GM18858 (cell line): ENCODE measurements around the gene GPR62.
"Not testable (repeated sequence)": the region's sequence is repeated elsewhere in the genome, so short reads cannot be mapped to it uniquely, and the experiment has no call there.

Experiments
- ATAC-seq: cut with Tn5 transposase; IDR thresholded peaks from one replicate; pipeline ENCODE4 v1.9.1; 2021; ENCODE audit not compliant: unreplicated experiment

GPR62 gene

DNA sequence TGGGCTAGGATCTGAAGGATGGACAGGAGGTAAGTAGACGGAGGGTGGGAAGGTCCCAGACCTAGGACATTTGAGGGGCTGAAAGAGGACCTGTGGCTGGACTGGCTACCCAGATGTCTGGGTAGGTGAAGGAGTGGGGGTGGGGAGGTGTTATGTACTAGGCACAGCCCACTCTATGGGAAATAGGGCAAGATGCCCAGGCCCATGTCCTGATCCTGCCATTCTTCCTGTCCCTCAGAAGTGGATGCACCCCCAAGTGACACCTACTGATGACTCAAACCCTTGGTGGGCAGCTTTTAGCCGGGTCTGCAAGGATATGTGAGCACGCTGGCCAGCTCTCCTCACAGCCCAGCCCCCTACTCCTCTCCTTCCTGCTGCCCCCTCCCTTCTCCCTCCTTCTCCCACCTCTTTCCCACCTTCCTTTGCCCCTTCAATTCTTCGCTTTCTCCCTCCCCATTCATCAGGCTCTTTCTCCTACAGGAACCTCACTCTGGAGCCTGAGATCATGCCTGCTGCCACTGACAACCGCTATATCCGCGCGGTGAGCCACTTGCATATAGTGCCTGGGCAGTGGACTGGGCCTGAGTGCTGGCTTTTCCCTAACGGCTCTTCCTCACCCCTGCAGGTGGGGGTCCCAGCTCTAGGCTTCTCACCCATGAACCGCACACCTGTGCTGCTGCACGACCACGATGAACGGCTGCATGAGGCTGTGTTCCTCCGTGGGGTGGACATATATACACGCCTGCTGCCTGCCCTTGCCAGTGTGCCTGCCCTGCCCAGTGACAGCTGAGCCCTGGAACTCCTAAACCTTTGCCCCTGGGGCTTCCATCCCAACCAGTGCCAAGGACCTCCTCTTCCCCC is 33.3 kb downstream of the GPR62 start:
- ATAC-seq = no peak

DNA sequence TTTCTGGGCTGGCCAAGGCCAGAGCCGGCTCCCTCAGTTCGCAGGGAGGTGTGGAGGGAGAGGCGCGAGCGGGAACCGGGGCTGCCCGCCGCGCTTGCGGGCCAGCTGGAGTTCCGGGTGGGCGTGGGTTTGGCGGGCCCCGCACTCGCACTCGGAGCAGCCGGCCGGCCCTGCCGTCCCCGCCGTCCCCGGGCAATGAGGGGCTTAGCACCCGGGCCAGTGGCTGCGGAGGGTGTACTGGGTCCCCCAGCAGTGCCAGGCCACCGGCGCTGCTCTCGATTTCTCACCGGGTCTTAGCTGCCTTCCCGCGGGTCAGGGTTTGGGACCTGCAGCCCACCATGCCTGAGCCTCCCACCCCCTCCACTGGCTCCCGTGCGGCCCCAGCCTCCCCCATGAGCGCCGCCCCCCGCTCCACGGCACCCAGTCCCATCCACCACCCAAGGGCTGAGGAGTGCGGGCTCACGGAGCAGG is 35.4 kb downstream of the GPR62 start:
- ATAC-seq = not testable (repeated sequence)

DNA sequence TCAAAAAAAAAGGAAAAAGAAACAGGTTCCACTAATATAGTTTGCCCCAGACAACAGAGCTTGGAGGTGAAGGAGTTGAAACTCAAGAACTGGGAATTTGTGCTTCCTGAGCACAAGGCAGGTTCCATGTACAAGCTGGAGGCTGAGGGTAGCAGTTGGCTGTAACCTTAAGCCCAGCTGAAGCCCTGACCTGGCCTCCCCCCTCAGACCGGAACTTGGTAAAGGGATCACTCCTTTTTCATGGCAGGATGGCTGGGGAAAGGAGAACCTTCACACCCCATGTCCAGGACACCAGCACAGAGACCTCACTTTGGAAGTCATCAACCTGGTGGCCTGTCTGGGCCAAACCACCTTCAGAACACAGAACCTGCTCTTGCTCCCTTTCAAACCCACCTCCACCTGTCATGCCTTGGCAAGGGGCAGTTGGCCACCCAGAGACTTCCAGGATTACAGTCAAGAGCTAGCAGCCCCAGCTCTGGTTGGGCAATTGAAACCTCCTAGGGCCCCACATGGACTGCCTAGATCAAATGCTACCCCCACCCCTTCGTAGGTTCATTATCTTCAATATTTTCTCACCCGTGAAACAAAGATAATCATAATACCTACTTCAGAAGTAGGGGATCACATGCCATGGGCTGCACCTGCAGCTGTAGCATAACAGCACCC is 37.0 kb downstream of the GPR62 start:
- ATAC-seq = no peak

DNA sequence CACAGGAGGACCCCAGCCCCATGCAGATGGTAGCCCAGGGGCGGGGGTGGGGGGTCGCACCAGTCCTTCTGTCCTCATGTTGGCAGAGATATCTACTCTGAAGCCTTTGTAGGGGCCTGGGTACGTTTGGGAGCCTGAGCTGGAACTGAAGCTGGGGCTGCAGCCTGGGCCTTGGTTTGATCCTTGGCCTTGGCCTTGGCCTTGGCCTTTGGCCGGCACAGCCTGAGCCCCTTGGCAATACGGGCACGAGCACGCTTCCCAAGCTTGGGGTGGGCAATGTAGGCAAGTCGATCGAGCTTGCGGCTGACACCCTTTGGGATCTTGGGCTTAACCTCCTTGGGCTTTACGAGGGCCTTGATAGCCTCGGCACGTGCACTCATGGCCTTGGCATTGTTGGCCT is 38.5 kb downstream of the GPR62 start:
- not testable (repeated sequence) for ATAC-seq

DNA sequence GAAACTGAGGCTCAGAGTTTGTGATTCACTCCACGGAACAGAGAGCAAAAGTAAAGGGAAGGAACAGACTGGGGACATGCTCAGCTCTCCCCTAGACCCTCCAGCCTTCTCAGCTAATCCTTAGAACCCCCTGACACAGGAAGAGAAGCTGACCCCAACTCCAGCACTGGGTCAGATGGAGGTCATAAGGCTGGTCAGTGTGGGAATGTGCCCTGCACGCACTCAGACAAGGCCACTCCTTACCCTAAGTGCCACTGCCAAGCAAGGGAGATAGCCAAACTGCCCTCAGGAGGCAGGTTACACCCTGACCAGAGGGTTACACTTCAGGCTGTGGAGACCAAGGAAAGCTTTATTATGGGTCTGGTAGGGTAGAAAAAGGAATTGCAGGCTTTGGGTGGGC is 39.3 kb downstream of the GPR62 start:
- no peak for ATAC-seq

DNA sequence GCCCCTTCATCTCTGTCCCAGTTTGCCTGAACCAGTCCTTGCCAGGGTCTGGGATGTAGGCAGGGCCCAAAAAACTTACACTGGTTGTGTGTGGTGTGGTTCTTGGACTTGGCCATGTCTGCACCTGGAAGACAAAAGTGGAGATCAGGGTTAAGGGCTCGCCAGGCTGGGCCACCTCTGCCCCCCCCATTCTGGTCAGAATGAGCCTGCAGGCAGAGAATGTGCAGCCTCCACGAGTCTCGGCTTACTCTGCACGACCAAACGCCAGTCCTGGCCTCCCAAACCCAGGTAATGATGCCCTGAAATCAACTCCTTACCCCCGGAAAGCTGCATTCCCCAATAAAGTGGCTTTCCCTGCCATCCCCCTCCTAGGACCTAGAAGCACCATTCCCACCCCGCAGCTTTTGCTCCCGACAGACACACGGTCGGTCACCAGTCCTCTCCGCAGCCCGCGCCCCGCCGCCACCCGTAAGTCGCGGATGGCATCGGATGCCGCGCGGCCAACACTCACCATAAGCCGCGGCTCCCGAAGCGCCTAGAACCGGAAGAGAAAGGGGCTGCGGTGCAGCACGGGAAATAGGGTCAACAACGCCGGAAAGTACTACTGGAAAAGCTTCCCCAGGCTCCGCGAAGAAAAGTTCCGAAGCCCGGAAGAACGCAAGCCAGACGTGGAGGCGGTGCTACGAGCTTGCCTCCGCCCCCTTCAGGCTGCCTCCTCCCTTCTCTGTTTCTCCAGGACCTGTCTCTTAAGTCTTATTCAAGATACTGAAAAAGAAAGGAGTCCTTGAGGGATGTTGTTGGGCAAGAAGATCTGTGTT is 40.4 kb downstream of the GPR62 start, which contains the start of gene RPL29:
Gene RPL29 (minus strand): TSS at position 550 of the 818 bp plus-strand sequence. CDS start 434 bp downstream, at position 116.
- ATAC-seq = peak; percentile 73

DNA sequence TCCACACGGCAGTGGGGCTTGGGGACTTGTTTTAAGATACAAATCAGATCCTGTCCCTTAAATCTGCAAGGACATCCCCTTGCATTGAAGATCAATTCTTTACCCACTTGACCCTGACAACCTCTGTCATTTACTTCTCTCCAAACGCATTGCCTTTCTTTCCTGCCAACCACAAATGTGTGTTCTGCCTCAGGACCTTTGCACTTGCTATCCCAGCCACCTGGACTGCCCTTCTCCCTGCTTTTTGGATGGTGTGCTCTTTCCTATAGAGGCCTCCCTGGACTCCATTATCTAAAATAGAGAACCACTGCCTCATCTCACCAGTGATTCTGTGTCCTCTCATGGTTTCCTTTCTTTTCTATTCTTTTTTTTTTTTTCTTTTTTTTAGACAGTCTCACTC is 42.0 kb downstream of the GPR62 start:
- no peak for ATAC-seq

DNA sequence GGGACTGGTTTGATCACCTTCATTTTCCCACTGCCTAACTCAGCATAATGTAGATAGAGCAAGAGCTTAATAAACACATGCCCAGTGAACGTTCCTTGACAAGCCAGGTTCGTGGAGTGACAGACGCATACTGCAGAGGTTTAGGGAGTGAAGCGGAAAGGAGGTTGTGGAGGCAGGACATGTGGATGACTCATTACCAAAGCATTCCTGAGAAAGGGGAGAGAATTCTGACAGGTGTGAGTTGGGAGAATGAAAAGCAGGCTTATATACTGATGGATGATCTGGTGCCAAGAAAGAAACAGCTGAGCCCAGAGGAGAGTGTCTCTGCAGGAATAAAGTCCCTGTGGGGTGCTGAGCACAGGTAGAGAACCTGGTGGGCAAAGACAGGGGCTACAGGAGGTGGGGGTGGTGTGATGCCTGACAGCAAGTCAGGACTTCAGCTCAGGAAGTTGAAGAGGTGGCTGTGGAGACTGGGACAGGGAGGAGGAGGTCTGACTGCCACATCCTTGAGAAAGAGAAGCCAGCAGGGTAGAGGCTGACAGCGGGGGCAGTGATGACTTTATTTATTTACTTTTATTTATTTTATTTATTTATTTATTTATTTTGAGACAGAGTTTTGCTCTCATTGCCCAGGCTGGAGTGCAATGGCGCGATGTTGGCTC is 42.9 kb downstream of the GPR62 start:
- ATAC-seq = no peak

DNA sequence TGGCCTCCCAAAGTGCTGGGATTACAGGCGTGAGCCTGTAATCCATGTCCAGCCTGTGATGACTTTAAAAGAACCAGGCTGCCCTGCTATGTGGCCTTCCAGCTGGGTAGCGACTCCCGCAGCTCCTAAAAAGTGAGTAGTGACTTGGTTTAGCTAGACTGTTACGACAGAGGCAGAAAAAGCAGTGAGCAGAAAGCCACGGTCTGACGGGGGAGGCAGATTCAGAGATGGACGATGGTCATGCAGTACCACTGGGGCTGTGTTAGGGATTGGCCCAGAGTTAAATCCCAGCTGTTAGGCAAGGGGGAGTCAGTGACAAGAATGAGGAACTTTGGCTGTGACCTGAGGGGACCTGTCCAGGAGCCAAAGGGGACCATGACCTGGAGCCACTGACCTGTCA is 43.6 kb downstream of the GPR62 start:
- no peak for ATAC-seq

DNA sequence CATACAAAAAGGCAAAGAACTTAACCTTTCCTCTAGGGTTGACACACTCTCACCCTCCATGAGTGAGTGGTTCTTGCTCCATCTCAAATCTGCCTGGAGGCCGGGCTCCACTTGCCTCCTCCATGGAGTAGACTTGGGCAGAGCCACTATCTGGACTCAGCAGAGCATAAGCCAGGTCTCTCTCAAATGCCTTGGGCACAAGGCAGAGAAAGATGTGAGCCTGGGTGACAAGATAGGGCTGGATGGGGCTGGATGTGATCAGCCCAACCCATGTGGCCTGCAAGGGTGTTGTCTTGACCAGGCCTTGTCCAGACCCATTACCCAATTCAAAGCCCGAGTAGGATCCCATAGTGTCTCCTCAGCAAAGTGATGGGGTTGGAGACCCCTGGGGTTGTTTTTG is 44.7 kb downstream of the GPR62 start:
- ATAC-seq = no peak

DNA sequence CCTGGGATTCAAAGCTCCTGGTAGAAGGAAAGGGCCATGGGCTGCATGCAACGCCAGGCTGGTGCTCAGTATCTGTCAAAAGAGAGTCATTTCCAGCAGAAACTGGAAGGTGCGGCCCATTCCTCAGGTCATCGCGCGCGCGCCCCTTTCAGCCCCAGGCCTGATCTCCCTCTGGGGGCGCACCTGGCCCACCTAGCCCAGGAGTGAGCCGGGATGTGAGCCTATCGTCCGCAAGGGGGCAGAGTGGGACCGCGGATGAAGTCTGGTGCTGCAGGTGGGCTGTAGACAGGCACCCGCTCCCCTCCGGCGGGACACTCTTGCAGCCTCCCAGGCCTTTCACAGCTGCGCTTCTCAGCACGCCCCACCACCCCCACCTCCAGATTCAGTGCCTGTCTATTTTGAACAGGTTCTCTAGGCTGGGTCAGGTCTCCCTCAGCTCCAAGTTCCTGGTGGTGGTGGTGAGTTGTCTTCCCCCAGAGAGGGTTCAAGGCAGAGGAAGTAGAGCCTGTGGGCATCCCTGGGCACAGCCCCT is 46.3 kb downstream of the GPR62 start:
- no peak for ATAC-seq

DNA sequence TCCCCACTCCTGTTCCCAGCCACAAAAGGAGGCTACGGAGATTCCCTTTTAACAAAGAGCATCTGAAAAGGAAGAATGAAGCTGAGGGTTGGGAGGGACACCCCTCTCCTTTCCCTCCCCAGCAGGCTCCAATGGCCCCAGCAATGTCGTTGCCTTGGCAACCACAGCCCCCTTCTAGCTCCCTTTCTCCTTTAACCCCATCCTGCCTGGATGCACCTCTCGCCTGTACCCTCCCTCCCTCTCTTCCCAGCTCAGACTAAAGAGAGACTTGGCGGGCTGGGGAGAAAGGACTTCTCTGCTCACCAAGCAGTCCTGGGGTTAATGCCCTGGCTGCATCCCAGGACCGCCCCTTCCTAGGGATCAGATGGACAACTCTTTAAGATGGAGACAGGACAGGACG is 47.6 kb downstream of the GPR62 start:
- ATAC-seq = no peak

DNA sequence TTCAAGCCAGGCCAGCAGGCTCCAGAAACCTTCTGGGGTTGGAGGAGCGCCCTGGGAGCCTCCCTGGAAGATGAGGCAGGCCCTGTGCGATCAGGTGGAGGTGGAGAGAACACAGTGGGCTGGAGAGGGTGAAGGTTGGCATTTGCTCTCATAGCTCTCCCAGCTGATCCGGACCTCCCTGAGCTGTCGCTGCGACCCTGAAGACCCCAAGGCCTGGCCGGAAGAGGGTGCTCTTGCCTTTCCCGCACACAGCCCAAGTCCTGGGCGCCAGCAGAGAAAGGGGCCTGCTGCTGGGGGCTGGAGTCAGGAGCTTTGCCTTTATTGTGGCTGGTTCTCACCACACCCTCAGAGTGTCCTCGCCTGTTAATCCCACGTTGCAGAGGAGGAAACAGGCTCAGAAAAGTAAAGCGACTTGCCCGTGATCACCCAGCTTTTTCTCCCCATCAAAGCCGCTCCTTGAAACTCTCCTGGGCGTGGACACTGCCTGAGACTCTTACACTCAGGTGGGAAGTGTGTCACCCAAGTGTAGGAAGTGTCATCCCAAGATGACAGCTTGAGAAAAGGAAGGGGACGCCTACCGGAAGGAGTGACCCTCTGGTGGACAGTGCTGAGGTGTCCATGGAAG is 49.1 kb downstream of the GPR62 start:
- no peak for ATAC-seq

DNA sequence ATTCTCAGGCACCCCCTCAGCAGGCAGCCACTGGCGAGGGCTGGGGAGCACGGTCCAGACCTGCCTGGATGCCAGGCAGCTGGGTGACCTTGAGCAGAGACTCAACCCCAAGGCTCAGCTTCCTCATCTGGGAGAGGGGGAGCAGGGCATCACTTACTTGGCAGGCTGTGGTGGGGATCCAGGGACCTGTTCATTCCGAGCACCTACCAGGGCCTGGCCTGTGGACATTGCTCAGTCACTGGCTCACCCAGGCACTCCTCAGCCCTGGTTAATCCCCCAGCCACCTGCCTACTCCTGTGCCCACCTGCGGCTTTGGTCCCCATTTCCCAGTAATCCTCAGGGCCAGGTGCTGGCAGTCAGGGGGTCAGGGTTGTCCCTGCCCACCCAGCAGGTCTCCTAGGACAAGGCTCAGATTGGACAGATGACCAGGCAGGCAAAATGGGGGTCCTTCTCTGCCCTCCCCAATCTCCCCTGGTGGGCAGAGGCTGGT is 49.8 kb downstream of the GPR62 start:
- ATAC-seq = no peak

DNA sequence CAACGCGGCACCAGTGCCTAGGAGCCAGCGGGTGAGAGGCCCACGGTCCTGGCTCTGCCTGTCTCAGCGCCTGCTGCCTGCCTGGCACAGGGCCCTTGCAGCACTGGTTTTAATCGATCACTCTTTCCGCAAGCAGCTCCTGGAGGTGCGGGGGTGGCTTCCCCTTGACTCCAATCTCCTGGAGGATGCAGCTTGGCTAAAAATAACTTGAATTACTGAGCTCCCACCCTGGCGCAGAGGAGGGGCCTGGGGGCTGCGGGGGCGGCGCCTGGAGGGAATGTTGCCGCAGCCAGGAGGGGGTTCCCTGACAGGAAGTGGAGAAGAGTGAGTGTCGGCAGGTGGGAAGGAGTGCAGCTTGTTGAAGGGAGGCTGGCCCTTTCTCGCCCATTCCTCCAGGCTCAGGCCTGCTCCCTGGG is 50.4 kb downstream of the GPR62 start:
- ATAC-seq = no peak

DNA sequence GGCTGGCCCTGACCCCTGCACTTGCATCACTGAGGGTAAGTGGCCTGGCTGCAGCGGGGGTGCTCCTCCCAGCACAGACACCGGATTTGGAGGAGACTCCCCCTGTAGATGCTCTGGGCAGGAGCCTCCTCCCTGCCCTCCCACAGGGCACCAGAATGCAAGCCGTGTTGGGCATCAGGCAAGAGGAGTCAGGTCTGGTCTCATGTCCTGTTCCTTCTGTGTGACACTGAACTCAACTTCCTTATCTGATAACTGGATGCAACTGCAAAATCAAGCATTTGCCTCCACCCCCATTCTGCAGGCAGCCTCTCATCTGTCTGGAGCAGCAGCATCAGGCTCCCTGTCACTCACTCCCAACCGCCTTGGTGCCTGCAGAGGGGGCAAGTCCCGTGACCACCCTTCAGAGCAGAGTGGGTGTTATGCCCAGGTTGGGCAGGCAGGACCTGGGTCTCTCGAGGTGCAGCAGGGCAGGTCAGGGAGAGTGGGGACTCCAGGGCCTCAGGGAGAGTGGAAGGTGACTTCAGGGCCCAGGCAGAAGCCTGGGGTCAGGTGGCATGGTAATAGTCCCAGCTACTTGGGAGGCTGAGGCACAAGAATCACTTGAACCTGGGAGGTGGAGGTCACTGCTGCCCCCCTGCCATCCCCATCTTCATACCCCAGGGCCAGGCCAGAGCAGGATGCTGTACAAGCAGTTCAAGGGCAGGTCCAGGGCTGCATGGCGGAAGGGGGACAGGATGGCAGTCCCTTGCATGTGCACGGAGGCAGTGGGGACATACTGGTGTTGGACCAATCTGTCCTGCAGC is 51.0 kb downstream of the GPR62 start:
- ATAC-seq = no peak

DNA sequence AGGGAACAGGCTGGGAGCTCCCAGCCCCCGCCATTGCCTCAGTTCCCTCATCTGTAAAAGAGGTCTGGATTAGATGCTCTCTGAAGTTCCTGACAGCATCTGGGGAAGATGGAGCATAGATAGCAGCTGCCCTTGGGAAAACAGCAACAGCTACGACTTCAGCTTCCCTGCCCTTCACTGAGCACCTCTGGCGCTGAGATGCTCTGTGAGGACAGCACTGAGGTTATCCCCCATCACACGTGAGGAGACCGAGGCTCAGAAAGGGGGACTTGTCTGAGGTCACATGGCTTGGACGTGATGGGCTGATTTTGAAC is 51.6 kb downstream of the GPR62 start:
- ATAC-seq = no peak
